A673 (cell line): ENCODE results near the gene AMIGO1. TPM values are rescaled to one million over a fixed set of nuclear protein-coding genes. Genes with fewer than 3 reads are reported as not detected.

Experiments used
- BruUV-seq: library from RNA; stranded (reverse); fragments of 400-500 nt; replicated peaks from 2 replicates; lab custom pipeline; 2021; lab: Mats Ljungman, UMichigan
- CTCF ChIA-PET: fragments of 300-600 bp; sonication (Branson Sonifier 250); formaldehyde crosslinking; loops from one replicate; lab custom pipeline; 2022; ENCODE audit warnings: antibody characterized with exemption; lab: Charles Lee
- POLR2A ChIA-PET: fragments of 300-600 bp; sonication (Branson Sonifier 250); formaldehyde crosslinking; loops from one replicate; lab custom pipeline; 2022; ENCODE audit warnings: antibody characterized with exemption; ENCODE audit not compliant: low non-redundant PET; lab: Charles Lee
- DNase-seq: peaks from one replicate; pipeline ENCODE4 v3.0.0-alpha.2; 2015; ENCODE audit warnings: low spot score
- H3K27ac ChIP-seq: fragments of 200-600 bp; sonication (generic); 2 replicates; pipeline ENCODE4 v1.5.1; 2016; ENCODE audit warnings: mixed run types, low read depth, mild to moderate bottlenecking, mixed read lengths, antibody characterized with exemption, low read length; ENCODE audit not compliant: poor library complexity, severe bottlenecking
- H3K27me3 ChIP-seq: fragments of 200-600 bp; sonication (generic); replicated peaks from 2 replicates; pipeline ENCODE4 v1.6.1; 2017; ENCODE audit warnings: mixed run types, low read depth, mild to moderate bottlenecking, mixed read lengths, antibody characterized with exemption, low read length; ENCODE audit not compliant: insufficient read depth, poor library complexity
- H3K36me3 ChIP-seq: fragments of 200-600 bp; sonication (generic); 2 replicates; pipeline ENCODE4 v1.6.1; 2016; ENCODE audit warnings: mixed run types, mild to moderate bottlenecking, mixed read lengths, antibody characterized with exemption, low read length; ENCODE audit not compliant: insufficient read depth, poor library complexity, severe bottlenecking
- H3K4me1 ChIP-seq: fragments of 200-600 bp; sonication (generic); 2 replicates; pipeline ENCODE4 v1.6.1; 2017; ENCODE audit warnings: mixed run types, mild to moderate bottlenecking, mixed read lengths, antibody characterized with exemption, low read length; ENCODE audit not compliant: insufficient read depth, poor library complexity, severe bottlenecking
- H3K4me3 ChIP-seq: fragments of 200-600 bp; sonication (generic); 2 replicates; pipeline ENCODE4 v1.5.1; 2016; ENCODE audit warnings: low read depth, mixed run types, mild to moderate bottlenecking, mixed read lengths, low read length; ENCODE audit not compliant: poor library complexity, severe bottlenecking
- H3K9me3 ChIP-seq: fragments of 200-600 bp; sonication (generic); 2 replicates; pipeline ENCODE4 v1.6.1; 2016; ENCODE audit warnings: mixed run types, low read depth, mild to moderate bottlenecking, mixed read lengths, antibody characterized with exemption, low read length; ENCODE audit not compliant: poor library complexity, severe bottlenecking
- EZH2 ChIP-seq: fragments of 200-600 bp; sonication (generic); IDR thresholded peaks from 2 replicates; pipeline ENCODE4 v1.6.1; 2017; ENCODE audit warnings: borderline replicate concordance, low read depth, mild to moderate bottlenecking, mixed read lengths, antibody characterized with exemption, low read length; ENCODE audit not compliant: poor library complexity, severe bottlenecking
- intact Hi-C: fragments of 100-400 bp; cut with micrococcal nuclease; formaldehyde crosslinking; loops from one replicate; pipeline ENCODE4 v1.10.0; 2022; ENCODE audit not compliant: unreplicated experiment
- total RNA-seq: library from RNA; stranded (reverse); gene quantifications from 2 replicates; pipeline ENCODE4 v1.2.3, GENCODE V29; 2021
- TF ChIP-seq, protein P1 (sequence below): fragments of 300-800, 200-600 bp; sonication (generic); conservative IDR thresholded peaks from 2 replicates; pipeline ENCODE4 v1.5.1; 2017; ENCODE audit warnings: low read depth, mild to moderate bottlenecking, antibody characterized with exemption, low read length, moderate library complexity, mixed read lengths

AMIGO1 gene
- total RNA-seq, 1 experiment from 2014 or later = 1.8 TPM

DNA sequence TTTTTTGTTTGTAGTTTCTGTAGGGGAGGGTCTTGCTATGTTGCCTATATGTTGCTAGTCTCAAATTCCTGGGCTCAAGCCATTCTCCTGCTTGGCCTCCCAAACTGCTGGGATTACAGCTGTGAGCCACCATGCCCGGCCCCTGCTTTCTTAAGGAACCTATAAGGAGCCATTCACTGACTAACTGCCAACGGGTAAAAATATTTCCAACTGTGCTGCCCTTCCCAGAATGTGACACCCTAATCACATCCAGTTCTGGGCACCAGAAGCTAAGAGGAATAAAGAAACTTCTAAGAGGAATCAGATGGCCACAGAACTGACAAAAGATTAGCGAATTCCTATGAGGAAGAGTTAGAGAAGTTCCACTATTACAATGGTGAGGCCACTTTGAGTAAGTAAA lies 36.7 kb downstream of the AMIGO1 start:
- TF ChIP-seq, protein P1, sequence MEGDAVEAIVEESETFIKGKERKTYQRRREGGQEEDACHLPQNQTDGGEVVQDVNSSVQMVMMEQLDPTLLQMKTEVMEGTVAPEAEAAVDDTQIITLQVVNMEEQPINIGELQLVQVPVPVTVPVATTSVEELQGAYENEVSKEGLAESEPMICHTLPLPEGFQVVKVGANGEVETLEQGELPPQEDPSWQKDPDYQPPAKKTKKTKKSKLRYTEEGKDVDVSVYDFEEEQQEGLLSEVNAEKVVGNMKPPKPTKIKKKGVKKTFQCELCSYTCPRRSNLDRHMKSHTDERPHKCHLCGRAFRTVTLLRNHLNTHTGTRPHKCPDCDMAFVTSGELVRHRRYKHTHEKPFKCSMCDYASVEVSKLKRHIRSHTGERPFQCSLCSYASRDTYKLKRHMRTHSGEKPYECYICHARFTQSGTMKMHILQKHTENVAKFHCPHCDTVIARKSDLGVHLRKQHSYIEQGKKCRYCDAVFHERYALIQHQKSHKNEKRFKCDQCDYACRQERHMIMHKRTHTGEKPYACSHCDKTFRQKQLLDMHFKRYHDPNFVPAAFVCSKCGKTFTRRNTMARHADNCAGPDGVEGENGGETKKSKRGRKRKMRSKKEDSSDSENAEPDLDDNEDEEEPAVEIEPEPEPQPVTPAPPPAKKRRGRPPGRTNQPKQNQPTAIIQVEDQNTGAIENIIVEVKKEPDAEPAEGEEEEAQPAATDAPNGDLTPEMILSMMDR = no peak
- no peak for TF ChIP-seq EZH2
- ChIA-PET CTCF (no interaction called here), POLR2A (no interaction called here)
- no peak for DNase-seq
- Histone ChIP-seq H3K9me3 (no peaks in the 10 kb centered on the region), H3K4me3 (no peak overlapping the region), H3K27ac (no peak overlapping the region), H3K27me3 (peaks cover 89% of the 10 kb centered on the region), H3K36me3 (no peaks in the 10 kb centered on the region), H3K4me1 (no peaks in the 10 kb centered on the region)
- intact Hi-C loops = no loop called here
- BruUV-seq = no TSS peak

DNA sequence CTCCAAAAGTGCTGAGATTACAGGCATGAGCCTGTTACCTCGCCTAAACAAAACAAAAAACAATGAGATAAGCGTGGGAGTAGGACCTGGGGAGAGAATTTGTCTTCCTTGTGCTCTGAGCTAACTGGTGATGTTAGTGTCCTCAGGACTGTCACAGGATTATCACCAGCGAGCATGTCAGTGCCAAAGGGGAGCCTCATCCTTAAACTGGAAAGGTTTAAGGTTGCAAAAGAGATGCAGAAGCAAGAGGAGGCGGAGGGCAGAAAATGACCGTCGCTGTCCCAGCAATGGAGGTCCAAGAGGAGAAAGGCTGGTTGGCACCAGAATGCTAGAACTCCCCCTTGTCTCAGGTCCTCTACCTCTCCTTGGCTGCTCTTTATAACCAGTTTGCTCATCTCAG lies 39.3 kb downstream of the AMIGO1 start:
- BruUV-seq = no TSS peak
- no peak overlapping the region for H3K4me3 ChIP-seq
- DNase-seq = no peak
- TF ChIP-seq EZH2 = no peak
- TF ChIP-seq, protein P1 = no peak
- H3K27ac ChIP-seq = no peak overlapping the region
- H3K27me3 ChIP-seq = peaks cover 88% of the 10 kb centered on the region
- intact Hi-C loops = no loop called here
- no peaks in the 10 kb centered on the region for H3K36me3 ChIP-seq
- peaks cover 15% of the 10 kb centered on the region for H3K4me1 ChIP-seq
- CTCF ChIA-PET = no interaction called here
- no peaks in the 10 kb centered on the region for H3K9me3 ChIP-seq
- POLR2A ChIA-PET = no interaction called here

DNA sequence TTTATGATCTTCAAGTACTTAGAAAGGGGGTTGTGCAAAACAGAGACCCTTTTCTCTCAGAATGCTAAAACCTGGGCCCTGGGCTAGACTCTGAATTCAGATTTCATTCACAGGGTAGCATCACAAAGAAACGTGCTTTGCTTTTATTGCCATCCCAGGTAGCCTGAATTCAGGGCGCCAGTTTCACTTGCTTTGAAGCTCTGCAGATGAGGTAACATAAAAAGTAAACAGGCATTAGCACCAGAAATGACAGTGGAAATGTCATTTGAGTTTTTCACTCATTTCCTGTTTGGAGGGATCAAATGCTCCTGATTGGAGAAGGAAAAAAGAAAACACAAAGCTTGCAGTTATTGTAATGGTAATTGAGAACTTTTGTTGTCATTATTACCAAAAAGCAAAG lies 40.6 kb downstream of the AMIGO1 start:
- H3K4me1 ChIP-seq = peaks cover 18% of the 10 kb centered on the region
- H3K9me3 ChIP-seq = no peaks in the 10 kb centered on the region
- no peak for DNase-seq
- BruUV-seq = no TSS peak
- H3K36me3 ChIP-seq = no peaks in the 10 kb centered on the region
- POLR2A ChIA-PET = no interaction called here
- CTCF ChIA-PET = no interaction called here
- peaks cover 93% of the 10 kb centered on the region for H3K27me3 ChIP-seq
- intact Hi-C loops = no loop called here
- H3K27ac ChIP-seq = no peak overlapping the region
- H3K4me3 ChIP-seq = no peak overlapping the region
- TF ChIP-seq EZH2 = no peak
- TF ChIP-seq, protein P1 = no peak
